Measurements from ENCODE around the gene SLC13A4. TPM values are rescaled to one million over a fixed set of nuclear protein-coding genes. Genes with fewer than 3 reads are reported as not detected.

The SLC13A4 gene
- total and polyA plus RNA-seq, 2 donors (not counting 1 experiment from before 2014, with no cell fraction given): 0.32 to 0.50 TPM

DNA sequence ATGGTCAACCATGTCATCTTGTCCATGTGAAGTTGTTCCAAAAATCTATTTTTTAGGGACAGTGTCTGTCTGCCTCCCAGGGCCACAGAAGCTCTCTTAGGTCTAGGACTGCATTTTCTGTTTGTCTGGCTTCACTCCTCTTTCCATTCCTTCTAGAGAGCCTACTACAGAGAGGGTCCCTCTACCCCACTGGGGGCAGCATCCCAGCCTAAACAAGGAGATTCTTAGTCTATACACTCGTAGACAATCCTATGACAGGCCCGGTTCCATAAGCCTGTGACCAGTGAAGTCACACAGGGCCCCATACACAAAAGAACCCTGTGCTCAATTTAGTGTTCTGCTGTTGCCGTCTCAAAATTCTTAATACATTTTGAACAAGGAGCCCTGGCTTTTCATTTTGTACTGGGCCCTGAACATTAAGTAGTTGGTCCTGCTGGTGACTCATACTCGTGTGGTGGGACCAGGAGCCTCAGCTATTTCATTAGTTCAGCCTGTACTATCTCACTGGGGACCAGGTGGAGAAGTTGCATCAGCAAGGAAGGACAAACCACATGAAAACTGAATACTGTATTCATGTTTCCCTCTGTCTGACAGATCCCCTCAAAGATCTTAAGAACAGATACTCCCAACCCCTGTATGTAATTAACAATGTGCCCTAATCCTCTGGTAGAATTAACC lies 44.1 kb upstream of the SLC13A4 start:
- Histone ChIP-seq H3K9ac (ENCODE audit: insufficient read depth, low read length) (no peak overlapping the region), H3K4me2 (ENCODE audit: extremely low read depth, insufficient read depth, low read length) (no peak overlapping the region), H3K4me3 (replicated peaks in 1 of 4; ENCODE audit: control extremely low read depth in 1 of 4, insufficient read depth in 1 of 4, low read depth in 3 of 4, low read length in 4 of 4) (no peak overlapping the region), H3K27ac (ENCODE audit: insufficient read depth, low read length) (no peak overlapping the region), H3K36me3 (ENCODE audit: control insufficient read depth, insufficient read depth, low read length) (no peaks in the 10 kb centered on the region), H3K9me3 (ENCODE audit: control insufficient read depth, insufficient read depth, low read depth, low read length) (no peaks in the 10 kb centered on the region), H3K27me3 (ENCODE audit: control insufficient read depth, insufficient read depth, low read length) (no peaks in the 10 kb centered on the region), H3K4me1 (ENCODE audit: control insufficient read depth, extremely low read depth, insufficient read depth, low read length) (no peaks in the 10 kb centered on the region), H3K79me2 (ENCODE audit: control insufficient read depth, insufficient read depth, low read length) (no peaks in the 10 kb centered on the region), H2AFZ (ENCODE audit: low read length) (peak overlapping the region; percentile 13), H4K20me1 (ENCODE audit: control insufficient read depth, extremely low read depth, insufficient read depth, low read length) (no peaks in the 10 kb centered on the region)
- peak; percentile 68 to 92 for DNase-seq (ENCODE audit: low read depth in 2 of 2)
- TF ChIP-seq, protein P1, sequence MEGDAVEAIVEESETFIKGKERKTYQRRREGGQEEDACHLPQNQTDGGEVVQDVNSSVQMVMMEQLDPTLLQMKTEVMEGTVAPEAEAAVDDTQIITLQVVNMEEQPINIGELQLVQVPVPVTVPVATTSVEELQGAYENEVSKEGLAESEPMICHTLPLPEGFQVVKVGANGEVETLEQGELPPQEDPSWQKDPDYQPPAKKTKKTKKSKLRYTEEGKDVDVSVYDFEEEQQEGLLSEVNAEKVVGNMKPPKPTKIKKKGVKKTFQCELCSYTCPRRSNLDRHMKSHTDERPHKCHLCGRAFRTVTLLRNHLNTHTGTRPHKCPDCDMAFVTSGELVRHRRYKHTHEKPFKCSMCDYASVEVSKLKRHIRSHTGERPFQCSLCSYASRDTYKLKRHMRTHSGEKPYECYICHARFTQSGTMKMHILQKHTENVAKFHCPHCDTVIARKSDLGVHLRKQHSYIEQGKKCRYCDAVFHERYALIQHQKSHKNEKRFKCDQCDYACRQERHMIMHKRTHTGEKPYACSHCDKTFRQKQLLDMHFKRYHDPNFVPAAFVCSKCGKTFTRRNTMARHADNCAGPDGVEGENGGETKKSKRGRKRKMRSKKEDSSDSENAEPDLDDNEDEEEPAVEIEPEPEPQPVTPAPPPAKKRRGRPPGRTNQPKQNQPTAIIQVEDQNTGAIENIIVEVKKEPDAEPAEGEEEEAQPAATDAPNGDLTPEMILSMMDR (conservative IDR thresholded peaks at IDR 0.05 in 1 of 2, IDR thresholded peaks at IDR 0.05 in 1 of 2; ENCODE audit: low read depth in 1 of 2, low read length in 2 of 2): no peak
- no peak for TF ChIP-seq EZH2 (IDR thresholded peaks at IDR 0.05; ENCODE audit: low read length, missing control alignments)

DNA sequence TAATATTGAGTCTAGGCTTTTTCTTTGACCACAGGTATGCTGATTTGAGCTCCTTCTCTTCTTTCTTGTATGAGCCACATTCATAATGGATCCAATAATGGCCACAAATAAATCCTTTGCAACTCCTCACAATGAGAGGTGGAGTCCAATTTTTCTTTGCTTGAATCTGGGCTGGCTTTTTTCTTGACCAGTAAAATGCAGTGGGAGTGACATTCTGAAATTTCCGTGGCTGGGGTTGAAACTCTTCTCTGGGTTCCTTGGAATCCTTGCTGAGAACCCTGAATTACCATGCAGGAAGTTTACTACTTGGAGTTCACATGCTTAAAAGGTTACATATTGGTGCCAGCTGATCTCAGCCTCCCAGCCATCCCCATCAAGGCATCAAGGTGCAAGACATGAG lies 43.1 kb upstream of the SLC13A4 start:
- H3K27ac ChIP-seq (ENCODE audit: insufficient read depth, low read length): no peak overlapping the region
- no peaks in the 10 kb centered on the region for H3K27me3 ChIP-seq (ENCODE audit: control insufficient read depth, insufficient read depth, low read length)
- no peaks in the 10 kb centered on the region for H3K36me3 ChIP-seq (ENCODE audit: control insufficient read depth, insufficient read depth, low read length)
- no peaks in the 10 kb centered on the region for H3K4me1 ChIP-seq (ENCODE audit: control insufficient read depth, extremely low read depth, insufficient read depth, low read length)
- H3K9ac ChIP-seq (ENCODE audit: insufficient read depth, low read length): no peak overlapping the region
- no peak for TF ChIP-seq EZH2 (IDR thresholded peaks at IDR 0.05; ENCODE audit: low read length, missing control alignments)
- TF ChIP-seq, protein P1 (conservative IDR thresholded peaks at IDR 0.05 in 1 of 2, IDR thresholded peaks at IDR 0.05 in 1 of 2; ENCODE audit: low read depth in 1 of 2, low read length in 2 of 2): no peak
- H3K9me3 ChIP-seq (ENCODE audit: control insufficient read depth, insufficient read depth, low read depth, low read length): no peaks in the 10 kb centered on the region
- H2AFZ ChIP-seq (ENCODE audit: low read length): no peak overlapping the region
- H3K79me2 ChIP-seq (ENCODE audit: control insufficient read depth, insufficient read depth, low read length): no peaks in the 10 kb centered on the region
- peak in 1 of 2 donors; percentile 28 for DNase-seq (ENCODE audit: low read depth in 2 of 2)
- no peak overlapping the region for H3K4me2 ChIP-seq (ENCODE audit: extremely low read depth, insufficient read depth, low read length)
- no peaks in the 10 kb centered on the region for H4K20me1 ChIP-seq (ENCODE audit: control insufficient read depth, extremely low read depth, insufficient read depth, low read length)
- H3K4me3 ChIP-seq (replicated peaks in 1 of 4; ENCODE audit: control extremely low read depth in 1 of 4, insufficient read depth in 1 of 4, low read depth in 3 of 4, low read length in 4 of 4): no peak overlapping the region

DNA sequence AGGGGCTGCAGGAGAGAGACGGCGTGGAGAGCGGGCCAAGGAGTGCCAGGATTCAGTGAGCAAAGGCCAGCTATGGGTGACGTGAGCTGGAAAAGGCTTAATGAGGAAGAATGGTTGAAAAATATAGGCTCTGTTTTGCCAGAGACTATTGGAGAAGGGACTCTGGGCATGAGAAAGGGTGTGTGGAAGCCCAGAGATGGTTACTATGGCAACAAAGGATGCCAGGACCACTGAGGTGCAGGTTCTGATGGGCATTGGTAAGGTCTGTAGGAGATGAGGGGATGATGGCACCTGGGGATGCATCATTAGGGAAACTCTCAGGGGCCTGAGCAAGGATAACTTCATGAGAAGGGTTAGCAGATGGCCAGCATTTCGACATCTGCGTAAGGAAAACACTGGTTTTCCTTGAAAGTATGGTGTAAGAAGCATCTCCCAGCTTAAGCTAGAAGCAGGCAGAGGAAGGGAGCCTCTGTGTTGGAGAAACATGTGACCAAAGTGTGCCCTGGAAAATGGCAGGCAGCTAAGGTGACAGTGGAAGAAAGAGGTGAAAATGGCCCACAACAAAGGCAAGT lies 42.2 kb upstream of the SLC13A4 start:
- TF ChIP-seq, protein P1 (conservative IDR thresholded peaks at IDR 0.05 in 1 of 2, IDR thresholded peaks at IDR 0.05 in 1 of 2; ENCODE audit: low read depth in 1 of 2, low read length in 2 of 2): no peak
- DNase-seq (ENCODE audit: low read depth in 2 of 2): peak in 1 of 2 donors; percentile 59
- no peaks in the 10 kb centered on the region for H3K27me3 ChIP-seq (ENCODE audit: control insufficient read depth, insufficient read depth, low read length)
- no peak overlapping the region for H3K4me2 ChIP-seq (ENCODE audit: extremely low read depth, insufficient read depth, low read length)
- no peaks in the 10 kb centered on the region for H3K79me2 ChIP-seq (ENCODE audit: control insufficient read depth, insufficient read depth, low read length)
- no peaks in the 10 kb centered on the region for H3K4me1 ChIP-seq (ENCODE audit: control insufficient read depth, extremely low read depth, insufficient read depth, low read length)
- H3K36me3 ChIP-seq (ENCODE audit: control insufficient read depth, insufficient read depth, low read length): no peaks in the 10 kb centered on the region
- no peak overlapping the region for H3K9ac ChIP-seq (ENCODE audit: insufficient read depth, low read length)
- no peak overlapping the region for H3K4me3 ChIP-seq (replicated peaks in 1 of 4; ENCODE audit: control extremely low read depth in 1 of 4, insufficient read depth in 1 of 4, low read depth in 3 of 4, low read length in 4 of 4)
- no peaks in the 10 kb centered on the region for H3K9me3 ChIP-seq (ENCODE audit: control insufficient read depth, insufficient read depth, low read depth, low read length)
- H3K27ac ChIP-seq (ENCODE audit: insufficient read depth, low read length): no peak overlapping the region
- no peak overlapping the region for H2AFZ ChIP-seq (ENCODE audit: low read length)
- H4K20me1 ChIP-seq (ENCODE audit: control insufficient read depth, extremely low read depth, insufficient read depth, low read length): no peaks in the 10 kb centered on the region

All from fibroblast of lung (primary cell).